HG03039 (cell line): ENCODE results near the gene TNPO3.

Experiments used
- ATAC-seq: cut with Tn5 transposase; IDR thresholded peaks from one replicate; pipeline ENCODE4 v1.9.1; 2021; ENCODE audit warnings: mild to moderate bottlenecking, moderate library complexity; ENCODE audit not compliant: unreplicated experiment

Gene TNPO3

GRCh38 chr7:128940494-128941322 is 114.2 kb downstream of the TNPO3 start:
- peak; percentile 39 for ATAC-seq

GRCh38 chr7:128939861-128940410 is 115.0 kb downstream of the TNPO3 start:
- ATAC-seq: no peak

- ATAC-seq: no peak
Observed at GRCh38 chr7:128939075-128939860, 115.6 kb downstream of the TNPO3 start.

- ATAC-seq: no peak
Observed at GRCh38 chr7:128938544-128939074, 116.3 kb downstream of the TNPO3 start.

- ATAC-seq: no peak
Observed at GRCh38 chr7:128937647-128938543, 117.0 kb downstream of the TNPO3 start, which contains the start of gene IRF5. IRF5 (plus strand) TSS chr7:128937927; CDS start chr7:128942082, 4,155 bp downstream.

- ATAC-seq: no peak
Observed at GRCh38 chr7:128937271-128937646, 117.7 kb downstream of the TNPO3 start.

- no peak for ATAC-seq
Observed at GRCh38 chr7:128936798-128937197, 118.1 kb downstream of the TNPO3 start.

GRCh38 chr7:128935342-128935730 is 119.6 kb downstream of the TNPO3 start:
- no peak for ATAC-seq

- peak; percentile 22 for ATAC-seq
Observed at GRCh38 chr7:128934361-128935341, 120.3 kb downstream of the TNPO3 start.

- ATAC-seq: peak; percentile 26
Observed at GRCh38 chr7:128933180-128933891, 121.6 kb downstream of the TNPO3 start.

- no peak for ATAC-seq
Observed at GRCh38 chr7:128932862-128933179, 122.1 kb downstream of the TNPO3 start.

- no peak for ATAC-seq
Observed at GRCh38 chr7:128931965-128932861, 122.7 kb downstream of the TNPO3 start.

GRCh38 chr7:128931190-128931798 is 123.6 kb downstream of the TNPO3 start:
- ATAC-seq: no peak

GRCh38 chr7:128928882-128929788 is 125.8 kb downstream of the TNPO3 start:
- no peak for ATAC-seq

- ATAC-seq: no peak
Observed at GRCh38 chr7:128928159-128928813, 126.6 kb downstream of the TNPO3 start.
